ENCODE measurements around the gene TFB2M. TPM values are rescaled to one million over a fixed set of nuclear protein-coding genes. Genes with fewer than 3 reads are reported as not detected.

Gene TFB2M
- total RNA-seq, 4 donors from 2014 or later, result 4.2 to 8.8 (median 7.6) TPM

DNA sequence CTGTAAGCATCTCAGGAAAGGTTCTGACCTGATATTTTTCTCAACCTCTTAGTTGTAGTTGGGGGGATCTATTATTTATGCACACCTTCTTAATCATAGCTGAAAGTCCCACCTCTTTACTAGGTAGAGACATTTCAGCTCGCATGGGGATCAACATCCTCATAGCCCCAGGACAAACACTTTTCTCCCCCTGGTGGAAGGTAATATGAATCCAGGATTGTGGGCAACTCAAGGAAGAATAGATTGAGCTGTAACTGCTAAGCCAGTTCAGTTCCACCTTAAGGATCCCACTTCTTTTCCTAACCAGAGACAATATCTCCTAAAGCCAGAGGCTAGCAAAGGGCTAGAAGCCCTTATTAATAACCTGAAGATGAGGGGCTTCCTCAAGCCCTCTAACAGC, 33.5 kb downstream of the TFB2M start:
- DNase-seq (ENCODE audit: low spot score in 2 of 2), result no peak

DNA sequence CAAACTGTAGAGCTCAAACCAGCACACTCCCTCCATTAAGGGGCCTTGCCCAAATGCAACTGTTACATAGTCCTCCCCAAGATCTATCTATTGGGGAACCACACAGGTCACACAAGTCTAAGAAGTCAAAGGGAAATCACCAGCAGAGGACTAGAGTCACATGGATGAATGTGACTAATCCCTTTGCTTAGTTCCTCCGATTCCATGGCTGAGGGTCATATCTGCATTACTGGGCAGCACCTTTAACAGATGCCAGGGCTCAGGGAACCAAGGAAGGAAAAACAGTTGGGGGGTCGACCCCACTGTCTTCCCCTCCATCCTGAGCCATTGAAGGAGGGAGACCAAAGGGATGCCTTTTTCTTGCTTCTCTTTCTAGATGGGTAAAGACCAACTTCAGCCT, 35.6 kb downstream of the TFB2M start:
- Histone ChIP-seq H3K27ac (no peak overlapping the region), H3K9me3 (peaks cover 0 to 19% (median 0%) of the 10 kb centered on the region in 4 donors), H3K36me3 (no peaks in the 10 kb centered on the region), H3K4me3 (no peak overlapping the region), H3K27me3 (no peaks in the 10 kb centered on the region), H3K4me1 (no peaks in the 10 kb centered on the region)
- TF ChIP-seq CTCF (IDR thresholded peaks at IDR 0.05) (no peak), POLR2A (IDR thresholded peaks at IDR 0.05) (no peak)
- DNase-seq (ENCODE audit: low spot score in 2 of 2), result no peak
- WGBS, 2 donors, result 57 to 64% methylated on average over 2 of the region's 2 CpGs

More for the DNA sequence above, 33.5 kb downstream of the TFB2M start:
- H3K27me3 ChIP-seq, result no peaks in the 10 kb centered on the region
- TF ChIP-seq EP300 (IDR thresholded peaks at IDR 0.05), result no peak
- no peak for TF ChIP-seq CTCF (IDR thresholded peaks at IDR 0.05)
- TF ChIP-seq POLR2A (IDR thresholded peaks at IDR 0.05), result no peak
- H3K4me1 ChIP-seq, result no peaks in the 10 kb centered on the region
- 62 to 69% methylated on average over 1 of the region's 1 CpG for WGBS, 2 donors
- no peak overlapping the region for H3K4me3 ChIP-seq
- H3K27ac ChIP-seq, result no peak overlapping the region
- peaks cover 0 to 19% (median 0%) of the 10 kb centered on the region in 4 donors for H3K9me3 ChIP-seq
- H3K36me3 ChIP-seq, result no peaks in the 10 kb centered on the region

GRCh38 chr1:246528933-246529731, 36.9 kb downstream of the TFB2M start:
- Histone ChIP-seq H3K4me1 (no peaks in the 10 kb centered on the region), H3K9me3 (peaks cover 0 to 19% (median 0%) of the 10 kb centered on the region in 4 donors), H3K27me3 (no peaks in the 10 kb centered on the region), H3K27ac (no peak overlapping the region), H3K4me3 (no peak overlapping the region), H3K36me3 (no peaks in the 10 kb centered on the region)
- TF ChIP-seq CTCF (IDR thresholded peaks at IDR 0.05) (no peak), POLR2A (IDR thresholded peaks at IDR 0.05) (no peak), EP300 (IDR thresholded peaks at IDR 0.05) (no peak)
- no peak for DNase-seq (ENCODE audit: low spot score in 2 of 2)
- 72% methylated on average over 8 of the region's 8 CpGs for WGBS, 2 donors

DNA sequence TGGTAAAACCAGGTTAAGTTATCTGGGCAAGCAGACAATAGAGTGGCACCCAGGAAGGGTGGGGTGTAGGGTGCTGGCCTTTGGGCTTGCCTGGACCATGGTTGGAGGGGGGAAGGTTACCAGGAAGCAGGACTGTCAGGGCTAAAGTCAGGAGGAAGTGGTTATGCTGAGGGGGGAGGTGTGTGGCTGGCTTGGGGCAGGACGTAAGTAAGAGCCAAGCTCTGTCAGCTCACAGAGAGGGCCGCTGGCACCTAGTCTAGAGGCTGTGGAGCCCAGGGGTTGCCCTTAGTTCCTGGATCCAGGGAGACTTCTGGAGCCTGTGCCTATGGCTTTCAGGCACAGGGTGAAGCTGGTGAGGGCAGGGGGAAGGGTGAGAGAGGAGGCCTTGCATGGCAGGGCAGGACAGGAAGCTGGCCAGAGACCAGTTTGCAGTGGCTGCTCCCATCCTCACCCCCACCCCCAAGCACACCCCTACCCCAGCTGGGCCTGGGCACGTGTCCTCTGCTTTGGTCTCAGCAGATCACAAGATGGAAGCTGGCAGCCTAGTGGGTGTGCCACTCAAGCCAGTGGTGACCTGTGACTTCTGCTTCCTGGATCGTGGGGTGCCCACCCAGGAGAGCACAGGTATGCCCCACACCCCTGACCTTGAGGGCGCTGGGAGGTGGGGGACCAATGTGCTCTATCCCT, 38.5 kb downstream of the TFB2M start:
- peaks cover 0 to 19% (median 0%) of the 10 kb centered on the region in 4 donors for H3K9me3 ChIP-seq
- H3K4me1 ChIP-seq, result no peaks in the 10 kb centered on the region
- no peak overlapping the region for H3K27ac ChIP-seq
- DNase-seq (ENCODE audit: low spot score in 2 of 2), result no peak
- WGBS, 2 donors, result 51 to 55% methylated on average over 4 to 5 of the region's 5 CpGs
- no peak overlapping the region for H3K4me3 ChIP-seq
- no peaks in the 10 kb centered on the region for H3K36me3 ChIP-seq
- TF ChIP-seq POLR2A (IDR thresholded peaks at IDR 0.05), result no peak
- no peak for TF ChIP-seq EP300 (IDR thresholded peaks at IDR 0.05)
- no peak for TF ChIP-seq CTCF (IDR thresholded peaks at IDR 0.05)
- H3K27me3 ChIP-seq, result no peaks in the 10 kb centered on the region

GRCh38 chr1:246526915-246527314, 39.1 kb downstream of the TFB2M start:
- Histone ChIP-seq H3K9me3 (peaks cover 0 to 17% (median 0%) of the 10 kb centered on the region in 4 donors), H3K4me1 (no peaks in the 10 kb centered on the region), H3K27me3 (no peaks in the 10 kb centered on the region), H3K36me3 (no peaks in the 10 kb centered on the region), H3K4me3 (no peak overlapping the region), H3K27ac (no peak overlapping the region)
- no peak for TF ChIP-seq POLR2A (IDR thresholded peaks at IDR 0.05)
- no peak for TF ChIP-seq CTCF (IDR thresholded peaks at IDR 0.05)
- TF ChIP-seq EP300 (IDR thresholded peaks at IDR 0.05), result no peak
- no peak for DNase-seq (ENCODE audit: low spot score in 2 of 2)
- WGBS, 2 donors, result 58 to 75% methylated on average over 3 to 4 of the region's 7 CpGs

Measured in tibial nerve (tissue), 4 donors.